ENCODE results near the gene TBC1D10A.

Gene TBC1D10A

GRCh38 chr22:30265823-30266444 is 60.8 kb downstream of the TBC1D10A start:
- no peak for DNase-seq (ENCODE audit: low spot score)

GRCh38 chr22:30265131-30265720 is 61.5 kb downstream of the TBC1D10A start:
- DNase-seq (ENCODE audit: low spot score): no peak

GRCh38 chr22:30263883-30264282 is 62.9 kb downstream of the TBC1D10A start:
- DNase-seq (ENCODE audit: low spot score): no peak

- peak; percentile 94 for DNase-seq (ENCODE audit: low spot score)
These were observed 63.6 kb downstream of the TBC1D10A start for GRCh38 chr22:30262917-30263741.

- no peak for DNase-seq (ENCODE audit: low spot score)
These were observed 64.6 kb downstream of the TBC1D10A start for GRCh38 chr22:30262112-30262511.

GRCh38 chr22:30261134-30261533 is 65.6 kb downstream of the TBC1D10A start:
- no peak for DNase-seq (ENCODE audit: low spot score)

- no peak for DNase-seq (ENCODE audit: low spot score)
These were observed 66.1 kb downstream of the TBC1D10A start for GRCh38 chr22:30260682-30261081.

- no peak for DNase-seq (ENCODE audit: low spot score)
These were observed 66.5 kb downstream of the TBC1D10A start for GRCh38 chr22:30260276-30260675.

- DNase-seq (ENCODE audit: low spot score): no peak
These were observed 72.4 kb downstream of the TBC1D10A start for GRCh38 chr22:30254314-30254713.

GRCh38 chr22:30253205-30253852 is 73.4 kb downstream of the TBC1D10A start:
- DNase-seq (ENCODE audit: low spot score): no peak

- DNase-seq (ENCODE audit: low spot score): no peak
These were observed 74.1 kb downstream of the TBC1D10A start for GRCh38 chr22:30252411-30253204.

GRCh38 chr22:30251711-30252110 is 75.0 kb downstream of the TBC1D10A start:
- DNase-seq (ENCODE audit: low spot score): no peak

- DNase-seq (ENCODE audit: low spot score): no peak
These were observed 76.0 kb downstream of the TBC1D10A start for GRCh38 chr22:30250661-30251267.

GRCh38 chr22:30250039-30250565 is 76.6 kb downstream of the TBC1D10A start:
- DNase-seq (ENCODE audit: low spot score): no peak

- peak; percentile 60 for DNase-seq (ENCODE audit: low spot score)
These were observed 77.4 kb downstream of the TBC1D10A start for GRCh38 chr22:30249049-30250038.

- no peak for DNase-seq (ENCODE audit: low spot score)
These were observed 78.3 kb downstream of the TBC1D10A start for GRCh38 chr22:30248484-30248883.

- no peak for DNase-seq (ENCODE audit: low spot score)
These were observed 78.8 kb downstream of the TBC1D10A start for GRCh38 chr22:30247974-30248373.

- DNase-seq (ENCODE audit: low spot score): no peak
These were observed 79.2 kb downstream of the TBC1D10A start for GRCh38 chr22:30247561-30247960.

GRCh38 chr22:30246814-30247376 is 79.8 kb downstream of the TBC1D10A start:
- peak; percentile 85 for DNase-seq (ENCODE audit: low spot score)

Data from HuH-7 (cell line).